ENCODE measurements around the gene IL25. TPM values are rescaled to one million over a fixed set of nuclear protein-coding genes. Genes with fewer than 3 reads are reported as not detected.

IL25 gene
- total and polyA plus RNA-seq, 2 of the 13 experiments (the other 11 are each of a cell fraction or from before 2014, with no cell fraction given): not detected

GRCh38 chr14:23365732-23366425 lies 6.7 kb upstream of the IL25 start:
- no peaks in the 10 kb centered on the region for H3K36me3 ChIP-seq (replicated peaks in 1 of 2; ENCODE audit: control insufficient read depth in 1 of 2, insufficient read depth in 2 of 2, low read length in 2 of 2)
- no peak overlapping the region for H2AFZ ChIP-seq (ENCODE audit: low read length)
- no peak overlapping the region for H3K4me2 ChIP-seq (ENCODE audit: low read depth, low read length)
- H3K4me1 ChIP-seq (ENCODE audit: insufficient read depth, low read length): peaks cover 3% of the 10 kb centered on the region; the same call in 1 of the 2 replicates
- CTCF ChIA-PET (ENCODE audit: low intra/inter-chr PET ratio, low total read pairs): no interaction called here
- DNase-seq (ENCODE audit: low spot score) (no peak), ATAC-seq (peak; percentile 14), FAIRE-seq (no peak)
- H3K9me3 ChIP-seq (ENCODE audit: low read length): no peaks in the 10 kb centered on the region
- intact Hi-C loops (cut with micrococcal nuclease; ENCODE audit: unreplicated experiment) (no loop called here), in situ Hi-C loops (cut with HindIII; ENCODE audit: extremely low pct_ligation_motif_present, low pct_unique_long_range_greater_than_20kb) (no loop called here)
- H3K9ac ChIP-seq (ENCODE audit: insufficient read depth, low read depth, low read length): no peak overlapping the region
- no TSS peak for BruUV-seq (replicated peaks)
- WGBS (ENCODE audit: low lambda C conversion rate): 9% methylated on average over 48 of the region's 51 CpGs
- no peaks in the 10 kb centered on the region for H3K79me2 ChIP-seq (ENCODE audit: insufficient read depth, low read length)
- no peak overlapping the region for H3K4me3 ChIP-seq (replicated peaks in 1 of 3; ENCODE audit: insufficient read depth in 1 of 3, low read depth in 2 of 3, low read length in 3 of 3)
- no peaks in the 10 kb centered on the region for H4K20me1 ChIP-seq (ENCODE audit: insufficient read depth, low read length)
- POLR2A ChIA-PET: no interaction called here
- peaks cover 41 to 94% of the 10 kb centered on the region in 2 experiments for H3K27me3 ChIP-seq (ENCODE audit: control insufficient read depth in 1 of 2, insufficient read depth in 2 of 2, low read length in 2 of 2)
- no peak overlapping the region for H3K27ac ChIP-seq (ENCODE audit: extremely low read length, insufficient read depth, low read length)
- TF ChIP-seq GRHL1 (CRISPR knock-in tag; conservative IDR thresholded peaks at IDR 0.05) (no peak), TOE1 (CRISPR knock-in tag; IDR thresholded peaks at IDR 0.05) (no peak), EZH2 (conservative IDR thresholded peaks at IDR 0.05; ENCODE audit: low read depth, low read length) (peak; percentile 94), MTF2 (CRISPR knock-in tag; IDR thresholded peaks at IDR 0.05; ENCODE audit: borderline replicate concordance) (peak; percentile 82; the same call in 1 of the 2 replicates)

GRCh38 chr14:23366426-23366921 lies 6.1 kb upstream of the IL25 start:
- Histone ChIP-seq H3K27me3 (ENCODE audit: control insufficient read depth in 1 of 2, insufficient read depth in 2 of 2, low read length in 2 of 2) (peaks cover 38 to 94% of the 10 kb centered on the region in 2 experiments), H3K27ac (ENCODE audit: extremely low read length, insufficient read depth, low read length) (no peak overlapping the region), H3K4me3 (replicated peaks in 1 of 3; ENCODE audit: insufficient read depth in 1 of 3, low read depth in 2 of 3, low read length in 3 of 3) (no peak overlapping the region), H2AFZ (ENCODE audit: low read length) (no peak overlapping the region), H3K79me2 (ENCODE audit: insufficient read depth, low read length) (no peaks in the 10 kb centered on the region), H3K9ac (ENCODE audit: insufficient read depth, low read depth, low read length) (no peak overlapping the region), H3K9me3 (ENCODE audit: low read length) (no peaks in the 10 kb centered on the region), H3K4me1 (ENCODE audit: insufficient read depth, low read length) (no peaks in the 10 kb centered on the region), H4K20me1 (ENCODE audit: insufficient read depth, low read length) (no peaks in the 10 kb centered on the region), H3K4me2 (ENCODE audit: low read depth, low read length) (no peak overlapping the region), H3K36me3 (replicated peaks in 1 of 2; ENCODE audit: control insufficient read depth in 1 of 2, insufficient read depth in 2 of 2, low read length in 2 of 2) (no peaks in the 10 kb centered on the region)
- no peak for DNase-seq (ENCODE audit: low spot score)
- in situ Hi-C loops (cut with HindIII; ENCODE audit: extremely low pct_ligation_motif_present, low pct_unique_long_range_greater_than_20kb) (no loop called here), intact Hi-C loops (cut with micrococcal nuclease; ENCODE audit: unreplicated experiment) (no loop called here)
- BruUV-seq (replicated peaks): no TSS peak
- ChIA-PET POLR2A (no interaction called here), CTCF (ENCODE audit: low intra/inter-chr PET ratio, low total read pairs) (no interaction called here)
- FAIRE-seq: no peak
- WGBS (ENCODE audit: low lambda C conversion rate): 32% methylated on average over 34 of the region's 34 CpGs
- ATAC-seq: peak; percentile 5
- TF ChIP-seq TARDBP (CRISPR knock-in tag; IDR thresholded peaks at IDR 0.05) (no peak), FOXM1 (CRISPR knock-in tag; IDR thresholded peaks at IDR 0.05) (no peak), MYNN (CRISPR knock-in tag; IDR thresholded peaks at IDR 0.05; ENCODE audit: low read depth) (no peak), E2F5 (CRISPR knock-in tag; conservative IDR thresholded peaks at IDR 0.05) (no peak), PLRG1 (conservative IDR thresholded peaks at IDR 0.05) (no peak)
- TF ChIP-seq, protein P1, sequence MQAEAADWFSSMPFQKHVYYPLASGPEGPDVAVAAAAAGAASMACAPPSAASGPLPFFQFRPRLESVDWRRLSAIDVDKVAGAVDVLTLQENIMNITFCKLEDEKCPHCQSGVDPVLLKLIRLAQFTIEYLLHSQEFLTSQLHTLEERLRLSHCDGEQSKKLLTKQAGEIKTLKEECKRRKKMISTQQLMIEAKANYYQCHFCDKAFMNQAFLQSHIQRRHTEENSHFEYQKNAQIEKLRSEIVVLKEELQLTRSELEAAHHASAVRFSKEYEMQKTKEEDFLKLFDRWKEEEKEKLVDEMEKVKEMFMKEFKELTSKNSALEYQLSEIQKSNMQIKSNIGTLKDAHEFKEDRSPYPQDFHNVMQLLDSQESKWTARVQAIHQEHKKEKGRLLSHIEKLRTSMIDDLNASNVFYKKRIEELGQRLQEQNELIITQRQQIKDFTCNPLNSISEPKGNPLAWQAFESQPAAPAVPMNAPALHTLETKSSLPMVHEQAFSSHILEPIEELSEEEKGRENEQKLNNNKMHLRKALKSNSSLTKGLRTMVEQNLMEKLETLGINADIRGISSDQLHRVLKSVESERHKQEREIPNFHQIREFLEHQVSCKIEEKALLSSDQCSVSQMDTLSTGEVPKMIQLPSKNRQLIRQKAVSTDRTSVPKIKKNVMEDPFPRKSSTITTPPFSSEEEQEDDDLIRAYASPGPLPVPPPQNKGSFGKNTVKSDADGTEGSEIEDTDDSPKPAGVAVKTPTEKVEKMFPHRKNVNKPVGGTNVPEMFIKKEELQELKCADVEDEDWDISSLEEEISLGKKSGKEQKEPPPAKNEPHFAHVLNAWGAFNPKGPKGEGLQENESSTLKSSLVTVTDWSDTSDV (CRISPR knock-in tag; IDR thresholded peaks at IDR 0.05): no peak
- TF ChIP-seq, protein P2, sequence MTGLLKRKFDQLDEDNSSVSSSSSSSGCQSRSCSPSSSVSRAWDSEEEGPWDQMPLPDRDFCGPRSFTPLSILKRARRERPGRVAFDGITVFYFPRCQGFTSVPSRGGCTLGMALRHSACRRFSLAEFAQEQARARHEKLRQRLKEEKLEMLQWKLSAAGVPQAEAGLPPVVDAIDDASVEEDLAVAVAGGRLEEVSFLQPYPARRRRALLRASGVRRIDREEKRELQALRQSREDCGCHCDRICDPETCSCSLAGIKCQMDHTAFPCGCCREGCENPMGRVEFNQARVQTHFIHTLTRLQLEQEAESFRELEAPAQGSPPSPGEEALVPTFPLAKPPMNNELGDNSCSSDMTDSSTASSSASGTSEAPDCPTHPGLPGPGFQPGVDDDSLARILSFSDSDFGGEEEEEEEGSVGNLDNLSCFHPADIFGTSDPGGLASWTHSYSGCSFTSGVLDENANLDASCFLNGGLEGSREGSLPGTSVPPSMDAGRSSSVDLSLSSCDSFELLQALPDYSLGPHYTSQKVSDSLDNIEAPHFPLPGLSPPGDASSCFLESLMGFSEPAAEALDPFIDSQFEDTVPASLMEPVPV (CRISPR knock-in tag; IDR thresholded peaks at IDR 0.05): no peak

All from HepG2 (cell line).